Mesenchymal stem cell (in vitro differentiated cells and primary cell): ENCODE measurements around the gene DIP2C.

ENCODE experiments used
- DNase-seq: peaks from one replicate; pipeline ENCODE4 v3.0.0-alpha.2; 2013
- H2AFZ ChIP-seq: one replicate; pipeline ENCODE4 v1.6.1; 2013; ENCODE audit warnings: low read depth, mild to moderate bottlenecking, control low read depth, inconsistent platforms, low read length, moderate library complexity
- H2AK5ac ChIP-seq: 2 replicates; pipeline ENCODE4 v1.6.1; 2013; ENCODE audit warnings: low read length, moderate library complexity, mild to moderate bottlenecking, inconsistent platforms; ENCODE audit not compliant: severe bottlenecking
- H2BK120ac ChIP-seq: one replicate; pipeline ENCODE4 v1.6.1; 2013; ENCODE audit warnings: low read depth, mild to moderate bottlenecking, inconsistent platforms, low read length, moderate library complexity
- H2BK12ac ChIP-seq, 2 experiments: one replicate each; pipeline ENCODE4 v1.6.1; 2013; ENCODE audit warnings: inconsistent platforms in 2 of 2, low read length in 2 of 2, mild to moderate bottlenecking in 2 of 2, moderate library complexity in 2 of 2, control low read depth in 1 of 2
- H2BK15ac ChIP-seq: one replicate; pipeline ENCODE4 v1.6.1; 2013; ENCODE audit warnings: mild to moderate bottlenecking, low read depth, inconsistent platforms; ENCODE audit not compliant: poor library complexity, severe bottlenecking
- H2BK5ac ChIP-seq: 2 replicates; pipeline ENCODE4 v1.6.1; 2013; ENCODE audit warnings: low read depth, mild to moderate bottlenecking, low read length, control low read depth, inconsistent platforms; ENCODE audit not compliant: poor library complexity, severe bottlenecking
- H3K14ac ChIP-seq, 2 experiments: one replicate each; pipeline ENCODE4 v1.6.1; 2013; ENCODE audit warnings: inconsistent platforms in 2 of 2, low read length in 2 of 2, control low read depth in 1 of 2, mild to moderate bottlenecking in 1 of 2, moderate library complexity in 1 of 2
- H3K18ac ChIP-seq, 2 experiments: one replicate each; pipeline ENCODE4 v1.6.1; 2013; ENCODE audit warnings: inconsistent platforms in 2 of 2, low read length in 2 of 2, control low read depth in 1 of 2, low read depth in 1 of 2, mild to moderate bottlenecking in 1 of 2
- H3K23ac ChIP-seq, 2 experiments: one replicate each; pipeline ENCODE4 v1.6.1; 2013; ENCODE audit warnings: inconsistent platforms in 2 of 2, low read length in 2 of 2, mild to moderate bottlenecking in 2 of 2, moderate library complexity in 2 of 2, control low read depth in 1 of 2
- H3K27ac ChIP-seq: 2 replicates; pipeline ENCODE4 v1.5.1; 2013; ENCODE audit warnings: mild to moderate bottlenecking, moderate library complexity, low read length, control low read depth, inconsistent platforms; ENCODE audit not compliant: poor library complexity, severe bottlenecking
- H3K27me3 ChIP-seq, 2 experiments: 2 replicates each; pipeline versions ENCODE4 v1.6.1 to v1.7.0; 2013; ENCODE audit warnings: low read length in 2 of 2, mild to moderate bottlenecking in 2 of 2, moderate library complexity in 2 of 2, control low read depth in 1 of 2, inconsistent platforms in 1 of 2; ENCODE audit not compliant: control insufficient read depth in 1 of 2, insufficient read depth in 1 of 2
- H3K36me3 ChIP-seq, 2 experiments: 2 replicates each; pipeline versions ENCODE4 v1.6.1 to v1.7.0; 2013; ENCODE audit warnings: low read length in 2 of 2, control low read depth in 1 of 2, inconsistent platforms in 1 of 2, low read depth in 1 of 2, mild to moderate bottlenecking in 1 of 2; ENCODE audit not compliant: insufficient read depth in 2 of 2, control insufficient read depth in 1 of 2
- H3K4ac ChIP-seq, 2 experiments: one replicate each; pipeline ENCODE4 v1.6.1; 2013; ENCODE audit warnings: inconsistent platforms in 2 of 2, low read length in 2 of 2, mild to moderate bottlenecking in 2 of 2, moderate library complexity in 2 of 2, control low read depth in 1 of 2, low read depth in 1 of 2
- H3K4me1 ChIP-seq: 2 replicates; pipeline ENCODE4 v1.6.1; 2013; ENCODE audit warnings: low read depth, low read length, control low read depth; ENCODE audit not compliant: control insufficient read depth, insufficient read depth
- H3K4me2 ChIP-seq: 2 replicates; pipeline ENCODE4 v1.6.1; 2013; ENCODE audit warnings: low read length, mild to moderate bottlenecking, inconsistent platforms; ENCODE audit not compliant: poor library complexity, severe bottlenecking
- H3K4me3 ChIP-seq, 2 experiments: 2 replicates each; pipeline versions ENCODE4 v1.5.1 to v1.7.0; 2013; ENCODE audit warnings: low read length in 2 of 2, mild to moderate bottlenecking in 2 of 2, control low read depth in 1 of 2, low read depth in 1 of 2; ENCODE audit not compliant: insufficient read depth in 1 of 2
- H3K79me1 ChIP-seq: replicated peaks from 2 replicates; pipeline ENCODE4 v1.6.1; 2013; ENCODE audit warnings: mild to moderate bottlenecking, control low read depth, low read length, inconsistent platforms; ENCODE audit not compliant: poor library complexity, severe bottlenecking
- H3K9ac ChIP-seq: 2 replicates; pipeline ENCODE4 v1.7.0; 2013; ENCODE audit warnings: mild to moderate bottlenecking, low read length, moderate library complexity
- H3K9me3 ChIP-seq: 2 replicates; pipeline ENCODE4 v1.7.0; 2013; ENCODE audit warnings: mild to moderate bottlenecking, low read length; ENCODE audit not compliant: control insufficient read depth
- H4K8ac ChIP-seq: one replicate; pipeline ENCODE4 v1.6.1; 2013; ENCODE audit warnings: inconsistent platforms, mild to moderate bottlenecking, low read length, moderate library complexity
- H4K91ac ChIP-seq: one replicate; pipeline ENCODE4 v1.6.1; 2013; ENCODE audit warnings: mild to moderate bottlenecking, low read length, inconsistent platforms
- WGBS: methylation state at CpG from one replicate; pipeline ENCODE4 v1.1.7; 2013; ENCODE audit warnings: mixed read lengths; 5-methylcytosine and 5-hydroxymethylcytosine counted together

The DIP2C gene

DNA sequence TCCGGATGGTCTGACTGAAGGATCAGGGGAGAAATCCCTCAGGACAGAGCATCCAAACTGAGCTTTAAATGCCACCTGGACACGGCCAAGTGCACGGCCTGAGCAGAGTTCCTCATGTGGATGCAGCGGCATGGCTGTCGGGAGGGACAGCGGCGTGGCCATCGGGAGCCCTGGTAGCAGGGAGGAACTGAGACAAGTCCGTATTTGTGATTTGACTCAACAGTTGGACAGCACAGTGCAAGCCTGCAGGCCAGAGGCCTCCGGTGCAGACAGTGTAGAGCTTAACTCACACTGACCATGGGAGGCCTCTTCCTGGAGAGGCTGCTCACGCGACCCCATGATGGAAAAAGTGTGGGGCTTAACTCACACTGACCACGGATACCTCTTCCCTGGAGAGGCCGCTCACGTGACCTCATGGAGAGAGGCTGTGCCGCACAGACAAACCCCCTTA lies 207.4 kb downstream of the DIP2C start:
- H3K79me1 ChIP-seq = peaks cover 38% of the 10 kb centered on the region
- no peak overlapping the region for H2BK120ac ChIP-seq
- no peaks in the 10 kb centered on the region for H3K27me3 ChIP-seq
- H3K4me2 ChIP-seq = no peak overlapping the region
- H3K36me3 ChIP-seq = peaks cover 25 to 32% of the 10 kb centered on the region in 2 experiments
- DNase-seq = peak; percentile 22
- H2AFZ ChIP-seq = no peak overlapping the region
- peak overlapping the region; percentile 51 for H4K8ac ChIP-seq
- H3K23ac ChIP-seq = no peak overlapping the region
- peak overlapping the region in 1 of 2 experiments; percentile 80 for H3K4ac ChIP-seq
- peak overlapping the region in 1 of 2 experiments; percentile 8 for H2BK12ac ChIP-seq
- H3K4me3 ChIP-seq = no peak overlapping the region
- H3K9ac ChIP-seq = no peak overlapping the region
- no peaks in the 10 kb centered on the region for H3K9me3 ChIP-seq
- H4K91ac ChIP-seq = peak overlapping the region; percentile 62
- no peak overlapping the region for H2BK15ac ChIP-seq
- H2AK5ac ChIP-seq = no peak overlapping the region
- peak overlapping the region; percentile 45 to 71 for H3K18ac ChIP-seq
- H3K4me1 ChIP-seq = peaks cover 28% of the 10 kb centered on the region
- no peak overlapping the region for H3K27ac ChIP-seq
- 96% methylated on average over 16 of the region's 16 CpGs for WGBS
- H3K14ac ChIP-seq = peak overlapping the region in 1 of 2 experiments; percentile 73
- H2BK5ac ChIP-seq = no peak overlapping the region

DNA sequence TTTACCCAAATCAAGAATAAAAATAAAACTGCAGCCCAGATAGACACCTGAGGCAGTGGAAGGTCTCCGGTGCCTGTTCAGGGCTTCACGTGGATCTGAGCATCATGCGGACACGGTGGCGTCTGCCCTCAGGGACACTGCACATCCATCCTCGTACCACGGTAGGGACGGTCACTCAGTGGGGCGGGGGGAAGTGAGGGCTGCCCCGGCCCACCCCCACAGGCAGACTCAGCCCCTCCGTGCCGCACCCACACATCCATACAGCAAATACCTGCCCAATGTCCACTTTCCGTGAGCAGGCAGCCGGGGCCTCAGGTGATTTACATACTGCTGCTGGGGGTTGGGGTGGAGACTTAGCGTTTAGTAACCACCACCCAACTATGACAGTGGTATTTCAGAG lies 207.8 kb downstream of the DIP2C start:
- no peak overlapping the region for H3K9ac ChIP-seq
- H3K27ac ChIP-seq = no peak overlapping the region
- peak overlapping the region in 1 of 2 experiments; percentile 45 for H3K18ac ChIP-seq
- no peak overlapping the region for H3K4me2 ChIP-seq
- no peak overlapping the region for H2BK5ac ChIP-seq
- H3K36me3 ChIP-seq = peaks cover 25 to 32% of the 10 kb centered on the region in 2 experiments
- peaks cover 28% of the 10 kb centered on the region for H3K4me1 ChIP-seq
- no peaks in the 10 kb centered on the region for H3K9me3 ChIP-seq
- no peak overlapping the region for H3K23ac ChIP-seq
- H3K4me3 ChIP-seq = no peak overlapping the region
- no peak overlapping the region for H2AFZ ChIP-seq
- WGBS = 94% methylated on average over 7 of the region's 15 CpGs
- H3K27me3 ChIP-seq = no peaks in the 10 kb centered on the region
- peak overlapping the region; percentile 51 for H4K8ac ChIP-seq
- no peak for DNase-seq
- no peak overlapping the region for H2BK15ac ChIP-seq
- no peak overlapping the region for H2BK120ac ChIP-seq
- peak overlapping the region in 1 of 2 experiments; percentile 80 for H3K4ac ChIP-seq
- no peak overlapping the region for H3K14ac ChIP-seq
- no peak overlapping the region for H2AK5ac ChIP-seq
- peak overlapping the region; percentile 44 for H4K91ac ChIP-seq
- H3K79me1 ChIP-seq = peaks cover 33% of the 10 kb centered on the region
- H2BK12ac ChIP-seq = peak overlapping the region in 1 of 2 experiments; percentile 72

DNA sequence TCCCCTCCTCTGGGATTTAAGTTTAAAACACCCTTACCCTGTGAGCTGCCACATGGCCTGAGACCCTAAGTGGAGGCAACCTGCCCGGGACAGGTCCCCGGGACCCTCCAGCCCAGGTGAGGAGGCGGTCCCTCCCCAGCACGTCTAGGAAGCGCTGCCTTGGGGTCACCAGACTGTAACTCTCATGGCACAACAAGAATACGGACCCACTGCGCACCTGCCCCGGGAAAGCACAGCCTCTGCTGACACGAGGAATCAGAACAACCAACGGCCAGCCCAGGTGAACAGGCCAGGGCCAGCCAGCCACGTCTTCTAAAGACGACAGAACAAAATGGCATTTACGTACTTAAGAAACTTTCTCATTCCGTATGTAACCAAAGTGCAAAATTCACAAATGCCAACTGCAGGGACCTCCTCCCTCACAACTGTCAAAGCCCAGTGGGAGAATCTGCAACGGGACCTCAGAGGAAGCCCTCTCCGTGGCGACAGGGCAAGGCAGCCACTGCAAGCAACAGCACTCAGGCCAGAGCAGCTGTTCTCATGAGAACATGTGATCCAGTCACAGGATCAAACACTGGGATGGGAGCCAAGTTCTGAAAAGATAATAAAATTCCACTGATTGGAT lies 208.4 kb downstream of the DIP2C start:
- no peak overlapping the region for H2BK12ac ChIP-seq
- H2BK15ac ChIP-seq = no peak overlapping the region

DNA sequence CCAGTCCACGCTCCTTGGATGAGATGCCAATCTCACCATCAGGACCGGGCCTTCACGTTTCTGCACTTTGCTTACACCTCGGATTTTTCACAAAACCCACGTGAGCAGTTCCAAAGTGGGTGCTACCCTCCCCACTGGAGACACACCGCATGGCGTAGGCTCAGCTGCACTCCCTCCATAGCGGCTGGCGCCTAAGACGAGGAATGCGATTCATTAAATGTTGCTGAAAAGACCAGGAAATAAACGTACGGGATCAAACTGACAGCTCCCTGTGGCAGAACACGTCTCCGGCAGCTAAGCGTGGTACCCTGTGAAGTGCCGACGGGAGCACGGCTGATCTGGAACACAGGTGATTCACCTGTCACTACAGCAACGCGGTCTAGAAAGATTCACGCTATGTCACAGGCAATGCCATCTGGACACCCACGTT lies 209.0 kb downstream of the DIP2C start:
- no peak for DNase-seq
- Histone ChIP-seq H3K4me2 (no peak overlapping the region), H3K14ac (no peak overlapping the region), H3K27ac (no peak overlapping the region), H2BK5ac (no peak overlapping the region), H3K9me3 (no peaks in the 10 kb centered on the region), H3K36me3 (peaks cover 31 to 42% of the 10 kb centered on the region in 2 experiments), H4K91ac (no peak overlapping the region), H2BK15ac (no peak overlapping the region), H2AK5ac (no peak overlapping the region), H3K79me1 (peaks cover 37% of the 10 kb centered on the region), H3K23ac (no peak overlapping the region), H2BK12ac (no peak overlapping the region), H3K4me3 (no peak overlapping the region), H3K18ac (no peak overlapping the region), H3K4me1 (peaks cover 24% of the 10 kb centered on the region), H3K4ac (no peak overlapping the region), H2AFZ (no peak overlapping the region), H4K8ac (no peak overlapping the region), H3K27me3 (no peaks in the 10 kb centered on the region), H3K9ac (no peak overlapping the region), H2BK120ac (no peak overlapping the region)
- 98% methylated on average over 23 of the region's 23 CpGs for WGBS

More for the DNA sequence above, 208.4 kb downstream of the DIP2C start:
- Histone ChIP-seq H3K14ac (no peak overlapping the region), H3K9ac (no peak overlapping the region), H3K18ac (no peak overlapping the region), H3K36me3 (peaks cover 27 to 37% of the 10 kb centered on the region in 2 experiments), H4K91ac (peak overlapping the region; percentile 0), H3K4me1 (peaks cover 27% of the 10 kb centered on the region), H3K4me2 (no peak overlapping the region), H3K9me3 (no peaks in the 10 kb centered on the region), H3K27me3 (no peaks in the 10 kb centered on the region), H3K27ac (no peak overlapping the region), H3K4ac (no peak overlapping the region), H2BK120ac (no peak overlapping the region), H3K23ac (no peak overlapping the region), H3K4me3 (no peak overlapping the region), H2AK5ac (no peak overlapping the region), H2AFZ (no peak overlapping the region), H4K8ac (no peak overlapping the region), H3K79me1 (peaks cover 34% of the 10 kb centered on the region), H2BK5ac (no peak overlapping the region)
- 86% methylated on average over 17 of the region's 17 CpGs for WGBS
- DNase-seq = peak; percentile 53
